ENCODE results near the gene GP5. TPM values are rescaled to one million over a fixed set of nuclear protein-coding genes. Genes with fewer than 3 reads are reported as not detected.

Gene GP5
- total and polyA plus RNA-seq, 9 of the 15 experiments (the other 6 are each of a cell fraction or from before 2014, with no cell fraction given) = 0.03 to 0.04 (median 0.04) TPM; not detected in 6

DNA sequence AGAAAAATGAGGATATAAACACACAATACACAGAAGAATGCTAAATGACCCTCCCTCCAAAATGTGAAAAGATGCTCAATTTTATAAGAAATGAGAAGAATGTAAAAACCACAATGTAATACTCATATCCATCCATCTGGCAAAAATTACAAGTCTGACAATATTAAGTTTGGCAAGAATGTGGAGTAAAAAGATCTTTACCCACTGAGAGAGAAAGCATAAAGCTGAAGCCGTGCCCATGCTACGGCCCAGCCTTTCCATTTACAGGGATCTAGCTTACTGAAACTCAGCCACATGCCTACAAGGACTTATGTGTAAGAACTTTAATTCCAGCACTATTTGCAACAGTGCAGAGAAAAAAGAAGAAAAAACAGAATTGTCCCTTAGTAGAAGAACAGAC is 44.8 kb upstream of the GP5 start (continued):
- TF ChIP-seq, protein P1, sequence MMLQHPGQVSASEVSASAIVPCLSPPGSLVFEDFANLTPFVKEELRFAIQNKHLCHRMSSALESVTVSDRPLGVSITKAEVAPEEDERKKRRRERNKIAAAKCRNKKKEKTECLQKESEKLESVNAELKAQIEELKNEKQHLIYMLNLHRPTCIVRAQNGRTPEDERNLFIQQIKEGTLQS (IDR thresholded peaks at IDR 0.05) = no peak
- TF ChIP-seq, protein P1 (CRISPR knock-in tag; conservative IDR thresholded peaks at IDR 0.05) = no peak
- no peak for TF ChIP-seq RFX7 (CRISPR knock-in tag; IDR thresholded peaks at IDR 0.05)
- TF ChIP-seq SNRNP70 (optimal IDR thresholded peaks at IDR 0.05; ENCODE audit: low read depth, low read length) = no peak
- TF ChIP-seq BMI1 (IDR thresholded peaks at IDR 0.05; ENCODE audit: low read length) = no peak
- TF ChIP-seq ILK (tag; IDR thresholded peaks at IDR 0.05; ENCODE audit: borderline replicate concordance, low read depth) = no peak
- no peak for TF ChIP-seq RBM14 (IDR thresholded peaks at IDR 0.05; ENCODE audit: borderline replicate concordance, insufficient read depth, low read depth, low read length)
- no peak for TF ChIP-seq ZNF695 (CRISPR knock-in tag; IDR thresholded peaks at IDR 0.05)

GRCh38 chr3:194440756-194441155 is 41.7 kb upstream of the GP5 start:
- H3K27me3 ChIP-seq (ENCODE audit: control insufficient read depth in 2 of 2, insufficient read depth in 2 of 2, low read length in 2 of 2) = no peaks in the 10 kb centered on the region
- POLR2A ChIA-PET = interaction anchor here (1.0 kb wide), 1 partner anchor 10 kb away, joined by 3 read pairs; no protein-coding TSS in a partner anchor

More at GRCh38 chr3:194440756-194441155, 41.7 kb upstream of the GP5 start:
- Histone ChIP-seq H2AFZ (ENCODE audit: low read depth, low read length) (no peak overlapping the region), H3K27ac (ENCODE audit: extremely low read depth, low read depth, low read length) (no peak overlapping the region), H3K9me3 (replicated peaks; ENCODE audit: control insufficient read depth, insufficient read depth, low read depth, low read length) (no peaks in the 10 kb centered on the region), H3K9ac (ENCODE audit: insufficient read depth in 1 of 2, low read depth in 2 of 2, low read length in 2 of 2) (no peak overlapping the region), H3K9me1 (ENCODE audit: control insufficient read depth, insufficient read depth, low read length) (no peaks in the 10 kb centered on the region), H3K4me2 (ENCODE audit: insufficient read depth, low read length) (no peak overlapping the region), H3K4me1 (replicated peaks in 1 of 2; ENCODE audit: control insufficient read depth in 2 of 2, insufficient read depth in 2 of 2, low read length in 2 of 2) (no peaks in the 10 kb centered on the region; a peak in 1 of 5 replicates), H3K36me3 (ENCODE audit: control insufficient read depth, insufficient read depth, low read length) (peaks cover 90% of the 10 kb centered on the region), H3K4me3 (no peak overlapping the region), H3K79me2 (ENCODE audit: control insufficient read depth, insufficient read depth, low read length) (no peaks in the 10 kb centered on the region), H4K20me1 (replicated peaks; ENCODE audit: control insufficient read depth, insufficient read depth, low read length) (no peaks in the 10 kb centered on the region)
- TF ChIP-seq, protein P2, sequence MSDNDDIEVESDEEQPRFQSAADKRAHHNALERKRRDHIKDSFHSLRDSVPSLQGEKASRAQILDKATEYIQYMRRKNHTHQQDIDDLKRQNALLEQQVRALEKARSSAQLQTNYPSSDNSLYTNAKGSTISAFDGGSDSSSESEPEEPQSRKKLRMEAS (CRISPR knock-in tag; IDR thresholded peaks at IDR 0.05) = no peak
- no peak for TF ChIP-seq ZNF707 (CRISPR knock-in tag; conservative IDR thresholded peaks at IDR 0.05)
- TF ChIP-seq ZNF766 (CRISPR knock-in tag; conservative IDR thresholded peaks at IDR 0.05) = no peak
- TF ChIP-seq RBM22 (IDR thresholded peaks at IDR 0.05; ENCODE audit: low read depth, low read length, poor library complexity, severe bottlenecking) = no peak
- no peak for TF ChIP-seq ZNF75A (CRISPR knock-in tag; IDR thresholded peaks at IDR 0.05)
- TF ChIP-seq E2F6 (IDR thresholded peaks at IDR 0.05; ENCODE audit: borderline replicate concordance in 1 of 2, extremely low read depth in 1 of 2, insufficient read depth in 1 of 2, insufficient read length in 1 of 2, low read depth in 1 of 2, low read length in 1 of 2, poor library complexity in 1 of 2, severe bottlenecking in 1 of 2) = no peak
- TF ChIP-seq SMAD4 (CRISPR knock-in tag; conservative IDR thresholded peaks at IDR 0.05) = no peak
- DNase-seq (ENCODE audit: extremely low read depth in 1 of 4, low spot score in 3 of 4) (no peak), FAIRE-seq (no peak), ATAC-seq (no peak)
- in situ Hi-C loops (cut with MboI) (no loop called here), intact Hi-C loops (cut with micrococcal nuclease) (no loop called here)
- CTCF ChIA-PET (ENCODE audit: low intra/inter-chr PET ratio) = no interaction called here
- no TSS peak for BruUV-seq (replicated peaks)
- 46% methylated on average over 2 of the region's 2 CpGs for WGBS (ENCODE audit: insufficient coverage, low coverage, missing lambda C conversion rate)

Data from K562 (cell line).